ENCODE measurements around the gene UBAC1.

DNA sequence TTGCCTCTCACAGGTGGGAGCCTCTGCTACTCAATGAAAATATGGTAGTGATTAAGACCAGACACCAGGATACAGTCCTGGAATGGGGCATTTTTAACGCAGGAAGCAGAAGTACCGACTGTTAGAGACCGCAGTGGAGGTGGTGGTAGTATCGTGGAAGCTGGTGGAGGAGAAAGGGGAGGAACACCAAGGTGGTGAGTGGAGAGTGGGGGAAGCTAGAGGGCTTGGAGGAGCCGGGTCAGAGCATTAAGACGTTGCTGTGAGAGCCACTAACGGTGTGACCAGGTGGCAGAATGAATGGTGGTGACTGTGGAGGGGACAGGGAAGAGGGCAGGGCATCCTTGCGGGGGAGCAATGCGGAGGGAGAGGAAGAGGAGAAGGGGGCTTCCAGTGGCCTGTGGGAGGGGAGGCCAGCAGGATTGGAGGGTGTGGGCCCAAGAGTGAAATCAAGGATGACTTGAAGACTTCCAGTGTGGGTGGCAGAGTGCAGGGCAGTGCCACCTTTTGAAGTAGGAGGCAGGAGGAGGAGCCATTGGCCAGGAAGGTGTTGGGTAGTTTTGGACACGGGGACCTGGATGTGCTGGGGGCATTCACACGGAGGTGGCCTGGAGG is 1.6 kb upstream of the UBAC1 start:
- no peak for TF ChIP-seq EZH2 (IDR thresholded peaks at IDR 0.05; ENCODE audit: borderline replicate concordance, low read depth, low read length, poor library complexity, severe bottlenecking)
- TF ChIP-seq, protein P1, sequence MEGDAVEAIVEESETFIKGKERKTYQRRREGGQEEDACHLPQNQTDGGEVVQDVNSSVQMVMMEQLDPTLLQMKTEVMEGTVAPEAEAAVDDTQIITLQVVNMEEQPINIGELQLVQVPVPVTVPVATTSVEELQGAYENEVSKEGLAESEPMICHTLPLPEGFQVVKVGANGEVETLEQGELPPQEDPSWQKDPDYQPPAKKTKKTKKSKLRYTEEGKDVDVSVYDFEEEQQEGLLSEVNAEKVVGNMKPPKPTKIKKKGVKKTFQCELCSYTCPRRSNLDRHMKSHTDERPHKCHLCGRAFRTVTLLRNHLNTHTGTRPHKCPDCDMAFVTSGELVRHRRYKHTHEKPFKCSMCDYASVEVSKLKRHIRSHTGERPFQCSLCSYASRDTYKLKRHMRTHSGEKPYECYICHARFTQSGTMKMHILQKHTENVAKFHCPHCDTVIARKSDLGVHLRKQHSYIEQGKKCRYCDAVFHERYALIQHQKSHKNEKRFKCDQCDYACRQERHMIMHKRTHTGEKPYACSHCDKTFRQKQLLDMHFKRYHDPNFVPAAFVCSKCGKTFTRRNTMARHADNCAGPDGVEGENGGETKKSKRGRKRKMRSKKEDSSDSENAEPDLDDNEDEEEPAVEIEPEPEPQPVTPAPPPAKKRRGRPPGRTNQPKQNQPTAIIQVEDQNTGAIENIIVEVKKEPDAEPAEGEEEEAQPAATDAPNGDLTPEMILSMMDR (conservative IDR thresholded peaks at IDR 0.05; ENCODE audit: low read depth, low read length): no peak
